Measurements from ENCODE around the gene C1QTNF2. TPM values are rescaled to one million over a fixed set of nuclear protein-coding genes. Genes with fewer than 3 reads are reported as not detected.

The C1QTNF2 gene

Small RNA genes within 50 kb of the gene (small RNA-seq; reads per million reads assigned to genes)
- gene AC112191.3, result not detected
